Astrocyte of the spinal cord (primary cell): ENCODE measurements around the gene TRAFD1.

ENCODE experiments used
- DNase-seq: peaks from one replicate; pipeline ENCODE4 v3.0.0; 2011; ENCODE audit warnings: low read depth, low spot score
- H3K4me3 ChIP-seq: 2 replicates; pipeline ENCODE4 v1.5.1; 2011; ENCODE audit warnings: low read depth, mild to moderate bottlenecking, low read length, moderate library complexity
- in situ Hi-C: cut with HindIII; loops from 2 replicates; pipeline ENCODE4 v1.10.0; 2017; ENCODE audit warnings: low sequenced_read_pairs
- TF ChIP-seq, protein P1 (sequence below): IDR thresholded peaks from 2 replicates; pipeline ENCODE4 v1.5.1; 2012; ENCODE audit warnings: low read depth, mild to moderate bottlenecking, low read length, inconsistent platforms

Gene TRAFD1

DNA sequence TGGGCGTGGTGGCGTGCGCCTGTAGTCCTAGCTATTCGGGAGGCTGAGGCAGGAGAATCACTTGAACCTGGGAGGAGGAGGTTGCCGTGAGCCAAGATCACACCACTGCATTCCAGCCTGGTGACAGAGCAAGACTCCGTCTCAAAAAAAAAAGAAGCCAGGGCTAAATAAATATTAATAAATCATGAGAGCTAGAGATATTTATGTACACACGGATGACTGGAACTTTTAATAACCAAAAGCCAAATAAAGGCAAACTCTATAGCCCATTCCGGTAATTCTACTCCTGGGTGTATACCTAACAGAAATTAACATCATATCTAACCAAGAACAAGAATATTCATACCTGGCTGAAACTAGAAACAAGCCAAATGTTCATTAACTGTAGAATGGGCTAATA, 7.7 kb upstream of the TRAFD1 start:
- in situ Hi-C loops = no loop called here
- TF ChIP-seq, protein P1, sequence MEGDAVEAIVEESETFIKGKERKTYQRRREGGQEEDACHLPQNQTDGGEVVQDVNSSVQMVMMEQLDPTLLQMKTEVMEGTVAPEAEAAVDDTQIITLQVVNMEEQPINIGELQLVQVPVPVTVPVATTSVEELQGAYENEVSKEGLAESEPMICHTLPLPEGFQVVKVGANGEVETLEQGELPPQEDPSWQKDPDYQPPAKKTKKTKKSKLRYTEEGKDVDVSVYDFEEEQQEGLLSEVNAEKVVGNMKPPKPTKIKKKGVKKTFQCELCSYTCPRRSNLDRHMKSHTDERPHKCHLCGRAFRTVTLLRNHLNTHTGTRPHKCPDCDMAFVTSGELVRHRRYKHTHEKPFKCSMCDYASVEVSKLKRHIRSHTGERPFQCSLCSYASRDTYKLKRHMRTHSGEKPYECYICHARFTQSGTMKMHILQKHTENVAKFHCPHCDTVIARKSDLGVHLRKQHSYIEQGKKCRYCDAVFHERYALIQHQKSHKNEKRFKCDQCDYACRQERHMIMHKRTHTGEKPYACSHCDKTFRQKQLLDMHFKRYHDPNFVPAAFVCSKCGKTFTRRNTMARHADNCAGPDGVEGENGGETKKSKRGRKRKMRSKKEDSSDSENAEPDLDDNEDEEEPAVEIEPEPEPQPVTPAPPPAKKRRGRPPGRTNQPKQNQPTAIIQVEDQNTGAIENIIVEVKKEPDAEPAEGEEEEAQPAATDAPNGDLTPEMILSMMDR = no peak
- DNase-seq = no peak
- no peak overlapping the region for H3K4me3 ChIP-seq

DNA sequence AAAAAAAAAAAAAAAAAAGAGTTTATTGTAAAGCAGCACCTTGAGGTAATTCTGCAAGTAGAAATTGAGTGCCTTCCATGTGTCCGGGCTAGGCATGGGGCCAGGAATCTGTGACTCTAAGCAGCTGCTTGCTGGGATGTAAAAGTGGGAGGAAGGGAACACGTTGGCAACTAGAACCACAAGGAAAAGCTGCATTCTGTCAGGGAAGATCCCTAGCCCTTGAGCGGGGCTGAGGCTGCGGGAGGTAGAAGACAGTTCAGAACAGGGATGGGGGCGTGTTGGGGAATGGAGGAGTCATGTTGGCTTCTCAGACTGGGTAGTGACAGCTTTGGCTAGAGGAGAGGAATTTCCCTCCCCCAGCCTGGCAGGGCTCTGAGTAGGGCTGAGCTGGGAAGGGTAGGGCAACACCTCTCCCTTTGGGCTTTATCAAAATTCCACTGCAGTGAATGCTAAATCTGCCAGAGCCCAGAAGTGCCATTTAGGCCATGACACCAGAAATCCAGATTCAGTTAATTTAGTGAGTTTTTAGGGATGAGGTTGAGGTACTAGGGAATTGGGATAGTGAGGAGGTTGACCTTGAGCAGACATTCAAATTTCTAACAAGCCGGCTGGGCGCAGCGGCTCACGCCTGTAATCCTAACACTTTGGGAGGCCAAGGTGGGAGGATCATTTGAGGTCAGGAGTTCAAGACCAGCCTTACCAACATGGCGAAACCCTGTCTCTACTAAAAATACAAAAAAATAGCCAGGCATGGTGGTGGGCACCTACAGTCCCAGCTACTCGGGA, 3.4 kb upstream of the TRAFD1 start:
- no peak overlapping the region for H3K4me3 ChIP-seq

GRCh38 chr12:112122823-112123690, 2.3 kb upstream of the TRAFD1 start:
- no peak overlapping the region for H3K4me3 ChIP-seq
- TF ChIP-seq, protein P1 = no peak
- peak; percentile 60 for DNase-seq
- in situ Hi-C loops = no loop called here

More for the DNA sequence above, 3.4 kb upstream of the TRAFD1 start:
- DNase-seq = peak; percentile 72
- in situ Hi-C loops = no loop called here
- TF ChIP-seq, protein P1 = no peak

GRCh38 chr12:112124918-112125249, 476 bp upstream of the TRAFD1 start:
- H3K4me3 ChIP-seq = no peak overlapping the region
- DNase-seq = no peak
- TF ChIP-seq, protein P1 = no peak
- in situ Hi-C loops = no loop called here

GRCh38 chr12:112126000-112126438, 659 bp downstream of the TRAFD1 start:
- peak; percentile 25 for DNase-seq
- H3K4me3 ChIP-seq = peak overlapping the region; percentile 90
- in situ Hi-C loops = no loop called here
- TF ChIP-seq, protein P1 = no peak

- TF ChIP-seq, protein P1 = no peak
- H3K4me3 ChIP-seq = no peak overlapping the region
- in situ Hi-C loops = no loop called here
- no peak for DNase-seq
These were observed 1.6 kb downstream of the TRAFD1 start for GRCh38 chr12:112126911-112127310.
